HG02610 (cell line): ENCODE results near the gene FGF5.

Source experiments
- ATAC-seq: cut with Tn5 transposase; IDR thresholded peaks from one replicate; pipeline ENCODE4 v1.9.1; 2021; ENCODE audit warnings: mild to moderate bottlenecking, moderate library complexity; ENCODE audit not compliant: unreplicated experiment

Gene FGF5

GRCh38 chr4:80335226-80335553, 68.7 kb downstream of the FGF5 start:
- no peak for ATAC-seq

DNA sequence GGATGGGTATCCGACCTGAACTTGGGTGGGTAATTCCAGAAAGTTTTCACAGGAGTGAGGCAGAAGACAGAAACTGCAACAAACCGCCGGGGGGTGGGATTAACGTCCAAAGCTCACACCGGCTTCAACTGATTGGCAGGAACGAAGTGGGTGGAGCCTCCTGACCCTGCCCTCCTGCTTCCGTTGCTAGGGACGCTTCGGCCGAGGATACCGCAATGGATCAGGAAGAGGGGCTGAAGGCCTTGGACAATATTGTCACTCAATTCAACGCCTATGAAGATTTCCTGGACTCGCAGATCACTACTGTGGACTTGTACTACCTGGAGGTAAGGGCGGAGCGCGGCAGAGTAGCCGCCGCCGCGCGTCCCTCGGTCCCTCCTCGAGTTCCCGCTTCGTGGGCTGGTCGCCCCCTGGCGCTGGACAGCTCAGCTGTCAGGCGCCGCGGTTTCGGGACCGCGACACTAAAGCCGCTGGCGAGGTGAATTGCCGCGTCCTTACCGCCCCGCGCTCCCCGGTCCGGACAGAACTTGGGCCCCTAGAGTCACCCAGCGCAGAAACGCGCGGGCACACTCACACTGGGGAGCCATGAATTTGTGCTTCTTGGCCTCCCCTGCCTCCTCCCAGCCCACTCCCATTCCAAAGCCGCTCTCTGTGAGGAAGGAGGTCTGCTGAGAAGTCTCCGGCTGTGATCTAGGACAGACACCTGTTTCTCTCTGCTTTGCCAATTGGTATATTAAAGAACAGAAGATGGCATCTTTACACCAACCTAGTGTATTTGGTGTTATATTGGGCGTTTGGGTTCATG, 69.3 kb downstream of the FGF5 start, which contains the start of gene CFAP299:
Gene CFAP299, plus strand, starts transcription at position 177 of the 805 bp plus-strand sequence.
- ATAC-seq, result peak; percentile 99

DNA sequence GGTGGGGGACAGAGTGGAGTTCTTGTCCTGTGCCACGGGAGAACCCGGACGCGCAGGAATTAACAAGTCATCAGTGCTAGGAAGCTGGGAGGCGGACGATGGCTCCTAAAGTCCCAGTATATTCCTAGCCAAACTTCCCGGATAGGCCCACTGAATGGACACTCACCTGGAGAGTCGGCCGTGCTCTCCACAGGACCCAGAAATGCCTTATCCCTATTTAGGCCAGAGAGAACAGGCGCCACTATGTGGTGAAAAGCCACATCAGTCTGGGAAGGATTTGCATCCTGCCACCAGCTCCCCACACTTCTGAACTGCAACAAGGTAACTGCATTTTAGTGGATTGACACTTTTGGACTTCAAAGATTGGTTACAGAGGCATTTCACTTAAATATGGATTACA, 70.1 kb downstream of the FGF5 start:
- no peak for ATAC-seq

GRCh38 chr4:80340036-80340435, 73.6 kb downstream of the FGF5 start:
- no peak for ATAC-seq
